ENCODE measurements around the gene IRF2.

The IRF2 gene

GRCh38 chr4:184461711-184462441 lies 12.5 kb downstream of the IRF2 start:
- DNase-seq (ENCODE audit: extremely low read depth, low read depth), result no peak
- TF ChIP-seq CTCF (IDR thresholded peaks at IDR 0.05; ENCODE audit: low read depth, low read length, missing control alignments), result no peak
- H3K4me3 ChIP-seq (replicated peaks; ENCODE audit: low read depth, low read length), result no peak overlapping the region

- no peak for DNase-seq (ENCODE audit: extremely low read depth, low read depth)
- H3K4me3 ChIP-seq (replicated peaks; ENCODE audit: low read depth, low read length), result no peak overlapping the region
Observed at GRCh38 chr4:184460499-184461285, 13.7 kb downstream of the IRF2 start.

GRCh38 chr4:184459413-184459812 lies 14.9 kb downstream of the IRF2 start:
- TF ChIP-seq CTCF (IDR thresholded peaks at IDR 0.05; ENCODE audit: low read depth, low read length, missing control alignments), result no peak
- DNase-seq (ENCODE audit: extremely low read depth, low read depth), result no peak

More at GRCh38 chr4:184460499-184461285, 13.7 kb downstream of the IRF2 start:
- no peak for TF ChIP-seq CTCF (IDR thresholded peaks at IDR 0.05; ENCODE audit: low read depth, low read length, missing control alignments)

GRCh38 chr4:184457535-184458249 lies 16.7 kb downstream of the IRF2 start:
- H3K4me3 ChIP-seq (replicated peaks; ENCODE audit: low read depth, low read length), result no peak overlapping the region
- DNase-seq (ENCODE audit: extremely low read depth, low read depth), result no peak
- TF ChIP-seq CTCF (IDR thresholded peaks at IDR 0.05; ENCODE audit: low read depth, low read length, missing control alignments), result no peak

More at GRCh38 chr4:184459413-184459812, 14.9 kb downstream of the IRF2 start:
- no peak overlapping the region for H3K4me3 ChIP-seq (replicated peaks; ENCODE audit: low read depth, low read length)

GRCh38 chr4:184456337-184456736 lies 18.0 kb downstream of the IRF2 start:
- TF ChIP-seq CTCF (IDR thresholded peaks at IDR 0.05; ENCODE audit: low read depth, low read length, missing control alignments), result no peak
- no peak overlapping the region for H3K4me3 ChIP-seq (replicated peaks; ENCODE audit: low read depth, low read length)
- no peak for DNase-seq (ENCODE audit: extremely low read depth, low read depth)

GRCh38 chr4:184455299-184455698 lies 19.1 kb downstream of the IRF2 start:
- no peak for DNase-seq (ENCODE audit: extremely low read depth, low read depth)
- no peak for TF ChIP-seq CTCF (IDR thresholded peaks at IDR 0.05; ENCODE audit: low read depth, low read length, missing control alignments)
- H3K4me3 ChIP-seq (replicated peaks; ENCODE audit: low read depth, low read length), result no peak overlapping the region

Measured in HFF-Myc (cell line).